Erythroblast (primary cell): ENCODE results near the gene HDHD5.

Experiments used
- GATA1 ChIP-seq: IDR thresholded peaks from 2 replicates; pipeline ENCODE4 v1.6.1; 2011; ENCODE audit warnings: low read depth, mild to moderate bottlenecking, control low read depth, low read length, moderate library complexity
- POLR2A ChIP-seq: IDR thresholded peaks from 2 replicates; pipeline ENCODE4 v1.6.1; 2011; ENCODE audit warnings: mild to moderate bottlenecking, low read length

GRCh38 chr22:17132112-17132511, 27.0 kb downstream of the HDHD5 start:
- TF ChIP-seq POLR2A: no peak
- TF ChIP-seq GATA1: no peak
